ENCODE results near the gene CPSF6. TPM values are rescaled to one million over a fixed set of nuclear protein-coding genes. Genes with fewer than 3 reads are reported as not detected.

Gene CPSF6
- polyA plus RNA-seq, 1 donor (not counting 4 experiments of a cell fraction or from before 2014, with no cell fraction given): 59.5 TPM

DNA sequence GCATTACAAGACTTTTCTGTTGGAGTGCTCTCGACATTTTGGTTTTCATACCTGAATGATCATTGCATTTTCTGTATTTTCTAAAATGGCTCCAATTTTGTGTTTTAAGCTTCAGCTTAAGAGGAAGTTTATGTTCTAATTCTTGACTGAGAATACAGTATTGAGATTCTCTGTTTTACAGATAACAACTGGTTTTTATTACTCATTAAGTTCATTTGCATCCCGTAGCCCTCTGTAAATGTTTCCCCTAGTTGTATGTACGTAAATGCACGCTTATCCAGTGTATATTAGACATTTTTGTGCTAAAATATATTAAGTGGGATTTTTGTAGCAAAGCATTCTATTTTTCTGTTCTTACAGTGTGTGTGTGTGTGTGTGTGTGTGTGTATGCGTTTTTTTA, 33.1 kb downstream of the CPSF6 start:
- dilution Hi-C loops (cut with MboI; ENCODE audit: extremely low pct_ligation_motif_present, low sequenced_read_pairs): no loop called here
- Histone ChIP-seq H3K4me3 (ENCODE audit: control insufficient read depth in 2 of 3, extremely low read depth in 1 of 3, insufficient read depth in 2 of 3, low read depth in 1 of 3, low read length in 3 of 3) (no peak overlapping the region), H3K4me1 (ENCODE audit: control insufficient read depth, extremely low read depth, insufficient read depth, low read length) (no peaks in the 10 kb centered on the region), H3K4me2 (ENCODE audit: control insufficient read depth, extremely low read depth, insufficient read depth, low read depth, low read length) (no peak overlapping the region), H3K27me3 (ENCODE audit: control insufficient read depth, extremely low read depth, insufficient read depth, low read length) (no peaks in the 10 kb centered on the region), H2AFZ (ENCODE audit: control insufficient read depth, low read length) (no peak overlapping the region), H3K9me3 (ENCODE audit: control insufficient read depth, low read depth, low read length) (no peaks in the 10 kb centered on the region), H3K9me1 (ENCODE audit: control insufficient read depth, extremely low read depth, insufficient read depth, low read length) (no peaks in the 10 kb centered on the region), H3K79me2 (ENCODE audit: control insufficient read depth, insufficient read depth, low read length) (no peaks in the 10 kb centered on the region), H3K27ac (ENCODE audit: control insufficient read depth, insufficient read depth, low read length) (no peak overlapping the region), H4K20me1 (ENCODE audit: control insufficient read depth, extremely low read depth, insufficient read depth, low read length) (no peaks in the 10 kb centered on the region), H3K9ac (ENCODE audit: control insufficient read depth, extremely low read depth, insufficient read depth, low read length) (no peak overlapping the region), H3K36me3 (ENCODE audit: control insufficient read depth in 2 of 2, extremely low read depth in 1 of 2, insufficient read depth in 2 of 2, low read length in 2 of 2) (peaks cover 0 to 4% of the 10 kb centered on the region in 2 experiments)
- TF ChIP-seq EZH2 (IDR thresholded peaks at IDR 0.05; ENCODE audit: low read length): no peak
- TF ChIP-seq, protein P1, sequence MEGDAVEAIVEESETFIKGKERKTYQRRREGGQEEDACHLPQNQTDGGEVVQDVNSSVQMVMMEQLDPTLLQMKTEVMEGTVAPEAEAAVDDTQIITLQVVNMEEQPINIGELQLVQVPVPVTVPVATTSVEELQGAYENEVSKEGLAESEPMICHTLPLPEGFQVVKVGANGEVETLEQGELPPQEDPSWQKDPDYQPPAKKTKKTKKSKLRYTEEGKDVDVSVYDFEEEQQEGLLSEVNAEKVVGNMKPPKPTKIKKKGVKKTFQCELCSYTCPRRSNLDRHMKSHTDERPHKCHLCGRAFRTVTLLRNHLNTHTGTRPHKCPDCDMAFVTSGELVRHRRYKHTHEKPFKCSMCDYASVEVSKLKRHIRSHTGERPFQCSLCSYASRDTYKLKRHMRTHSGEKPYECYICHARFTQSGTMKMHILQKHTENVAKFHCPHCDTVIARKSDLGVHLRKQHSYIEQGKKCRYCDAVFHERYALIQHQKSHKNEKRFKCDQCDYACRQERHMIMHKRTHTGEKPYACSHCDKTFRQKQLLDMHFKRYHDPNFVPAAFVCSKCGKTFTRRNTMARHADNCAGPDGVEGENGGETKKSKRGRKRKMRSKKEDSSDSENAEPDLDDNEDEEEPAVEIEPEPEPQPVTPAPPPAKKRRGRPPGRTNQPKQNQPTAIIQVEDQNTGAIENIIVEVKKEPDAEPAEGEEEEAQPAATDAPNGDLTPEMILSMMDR (optimal IDR thresholded peaks at IDR 0.05 in 1 of 3, IDR thresholded peaks at IDR 0.05 in 1 of 3, conservative IDR thresholded peaks at IDR 0.05 in 1 of 3; ENCODE audit: extremely low read depth in 1 of 3, insufficient read depth in 2 of 3, low read length in 3 of 3): no peak
- DNase-seq (ENCODE audit: low read depth, low spot score) (no peak), FAIRE-seq (no peak)

DNA sequence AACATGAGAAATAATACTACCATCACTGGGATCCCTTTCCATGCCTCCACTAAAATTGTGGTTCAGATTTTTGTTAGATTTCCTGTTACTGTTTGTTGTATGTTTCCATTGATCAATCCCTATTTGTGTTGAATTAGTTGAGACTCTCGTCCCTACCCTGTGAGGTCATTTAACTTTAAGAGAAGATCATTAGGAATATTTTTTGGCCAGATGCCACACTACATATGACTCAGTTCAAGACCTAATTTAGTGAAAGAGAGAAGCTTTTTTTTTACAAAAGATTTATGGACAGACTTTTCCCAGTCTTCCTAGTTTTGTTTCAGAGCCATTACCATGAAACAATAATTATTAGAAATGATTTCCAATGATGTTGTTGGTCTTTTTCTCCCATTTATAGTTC, 35.5 kb downstream of the CPSF6 start:
- Histone ChIP-seq H3K27ac (ENCODE audit: control insufficient read depth, insufficient read depth, low read length) (no peak overlapping the region), H3K9ac (ENCODE audit: control insufficient read depth, extremely low read depth, insufficient read depth, low read length) (no peak overlapping the region), H3K4me3 (ENCODE audit: control insufficient read depth in 2 of 3, extremely low read depth in 1 of 3, insufficient read depth in 2 of 3, low read depth in 1 of 3, low read length in 3 of 3) (no peak overlapping the region), H3K9me3 (ENCODE audit: control insufficient read depth, low read depth, low read length) (no peaks in the 10 kb centered on the region), H3K27me3 (ENCODE audit: control insufficient read depth, extremely low read depth, insufficient read depth, low read length) (no peaks in the 10 kb centered on the region), H4K20me1 (ENCODE audit: control insufficient read depth, extremely low read depth, insufficient read depth, low read length) (no peaks in the 10 kb centered on the region), H2AFZ (ENCODE audit: control insufficient read depth, low read length) (no peak overlapping the region), H3K79me2 (ENCODE audit: control insufficient read depth, insufficient read depth, low read length) (no peaks in the 10 kb centered on the region), H3K36me3 (ENCODE audit: control insufficient read depth in 2 of 2, extremely low read depth in 1 of 2, insufficient read depth in 2 of 2, low read length in 2 of 2) (peaks cover 0 to 1% of the 10 kb centered on the region in 2 experiments), H3K9me1 (ENCODE audit: control insufficient read depth, extremely low read depth, insufficient read depth, low read length) (no peaks in the 10 kb centered on the region), H3K4me1 (ENCODE audit: control insufficient read depth, extremely low read depth, insufficient read depth, low read length) (no peaks in the 10 kb centered on the region), H3K4me2 (ENCODE audit: control insufficient read depth, extremely low read depth, insufficient read depth, low read depth, low read length) (no peak overlapping the region)
- no peak for FAIRE-seq
- TF ChIP-seq, protein P1 (optimal IDR thresholded peaks at IDR 0.05 in 1 of 3, IDR thresholded peaks at IDR 0.05 in 1 of 3, conservative IDR thresholded peaks at IDR 0.05 in 1 of 3; ENCODE audit: extremely low read depth in 1 of 3, insufficient read depth in 2 of 3, low read length in 3 of 3): no peak
- no peak for DNase-seq (ENCODE audit: low read depth, low spot score)
- dilution Hi-C loops (cut with MboI; ENCODE audit: extremely low pct_ligation_motif_present, low sequenced_read_pairs): no loop called here

Measured in keratinocyte (primary cell).